HFFc6 (cell line): ENCODE data around the gene ERBB4. TPM values are rescaled to one million over a fixed set of nuclear protein-coding genes. Genes with fewer than 3 reads are reported as not detected.

Source experiments
- DNase-seq: peaks from one replicate; pipeline ENCODE4 v3.0.0-alpha.2; 2018
- H3K27ac Mint-ChIP-seq: 2 replicates; pipeline ENCODE4 v1.8.0; 2020; ENCODE audit warnings: mild to moderate bottlenecking, mixed read lengths
- H3K27me3 Mint-ChIP-seq: 2 replicates; pipeline ENCODE4 v1.8.0; 2021; ENCODE audit warnings: mild to moderate bottlenecking, moderate library complexity, mixed read lengths; ENCODE audit not compliant: insufficient read depth
- H3K36me3 Mint-ChIP-seq: 2 replicates; pipeline ENCODE4 v1.8.0; 2021; ENCODE audit warnings: low read depth, mixed read lengths
- H3K4me1 Mint-ChIP-seq: 2 replicates; pipeline ENCODE4 v1.8.0; 2020; ENCODE audit warnings: low read depth, mixed read lengths
- H3K4me3 Mint-ChIP-seq: 2 replicates; pipeline ENCODE4 v1.8.0; 2020; ENCODE audit warnings: mild to moderate bottlenecking, moderate library complexity, mixed read lengths
- H3K9me3 Mint-ChIP-seq: 2 replicates; pipeline ENCODE4 v1.8.0; 2020; ENCODE audit warnings: mild to moderate bottlenecking, mixed read lengths
- CTCF ChIP-seq: fragments of 200-600 bp; sonication (generic); IDR thresholded peaks from 2 replicates; pipeline ENCODE4 v1.5.0; 2021; ENCODE audit warnings: antibody characterized with exemption, mild to moderate bottlenecking
- total RNA-seq, 6 experiments: library from RNA; stranded (reverse); fragmentation: NEBNext Ultra II Directional; extraction: Animal tissue kit (Norgen Biotek cat#: 25700); gene quantifications; 2 replicates in 1 of 6; 3 replicates in 5 of 6; pipeline ENCODE4 v1.2.3, GENCODE V29; 2021

Gene ERBB4
- total RNA-seq, 6 experiments from 2014 or later, result not detected

GRCh38 chr2:211437396-211437795 lies 1101.2 kb downstream of the ERBB4 start:
- H3K9me3 Mint-ChIP-seq, result peaks cover 35% of the 10 kb centered on the region
- no peak for TF ChIP-seq CTCF
- H3K4me3 Mint-ChIP-seq, result no peak overlapping the region
- H3K4me1 Mint-ChIP-seq, result no peaks in the 10 kb centered on the region
- no peaks in the 10 kb centered on the region for H3K27me3 Mint-ChIP-seq
- H3K27ac Mint-ChIP-seq, result no peak overlapping the region
- 0 out of 2 replicates have a peak, but pooled peaks cover 5% of the 10 kb centered on the region for H3K36me3 Mint-ChIP-seq
- no peak for DNase-seq

- no peaks in the 10 kb centered on the region for H3K27me3 Mint-ChIP-seq
- 0 out of 2 replicates have a peak, but pooled peaks cover 5% of the 10 kb centered on the region for H3K36me3 Mint-ChIP-seq
- DNase-seq, result no peak
- H3K27ac Mint-ChIP-seq, result no peak overlapping the region
- no peak for TF ChIP-seq CTCF
- H3K4me1 Mint-ChIP-seq, result no peaks in the 10 kb centered on the region
- H3K9me3 Mint-ChIP-seq, result peaks cover 36% of the 10 kb centered on the region
- no peak overlapping the region for H3K4me3 Mint-ChIP-seq
Observed at GRCh38 chr2:211436182-211436581, 1102.4 kb downstream of the ERBB4 start.

GRCh38 chr2:211435331-211435730 lies 1103.3 kb downstream of the ERBB4 start:
- H3K36me3 Mint-ChIP-seq, result 0 out of 2 replicates have a peak, but pooled peaks cover 5% of the 10 kb centered on the region
- H3K27ac Mint-ChIP-seq, result no peak overlapping the region
- peaks cover 36% of the 10 kb centered on the region for H3K9me3 Mint-ChIP-seq
- no peaks in the 10 kb centered on the region for H3K4me1 Mint-ChIP-seq
- no peak for TF ChIP-seq CTCF
- no peaks in the 10 kb centered on the region for H3K27me3 Mint-ChIP-seq
- no peak overlapping the region for H3K4me3 Mint-ChIP-seq
- no peak for DNase-seq

- 0 out of 2 replicates have a peak, but pooled peaks cover 5% of the 10 kb centered on the region for H3K36me3 Mint-ChIP-seq
- no peak overlapping the region for H3K4me3 Mint-ChIP-seq
- no peak for DNase-seq
- H3K9me3 Mint-ChIP-seq, result peaks cover 36% of the 10 kb centered on the region
- no peak for TF ChIP-seq CTCF
- no peaks in the 10 kb centered on the region for H3K4me1 Mint-ChIP-seq
- H3K27ac Mint-ChIP-seq, result no peak overlapping the region
- no peaks in the 10 kb centered on the region for H3K27me3 Mint-ChIP-seq
Observed at GRCh38 chr2:211434773-211435172, 1103.8 kb downstream of the ERBB4 start.

- no peaks in the 10 kb centered on the region for H3K27me3 Mint-ChIP-seq
- H3K4me1 Mint-ChIP-seq, result no peaks in the 10 kb centered on the region
- H3K27ac Mint-ChIP-seq, result no peak overlapping the region
- no peak overlapping the region for H3K4me3 Mint-ChIP-seq
- peaks cover 22% of the 10 kb centered on the region for H3K9me3 Mint-ChIP-seq
- no peak for DNase-seq
- 0 out of 2 replicates have a peak, but pooled peaks cover 5% of the 10 kb centered on the region for H3K36me3 Mint-ChIP-seq
- TF ChIP-seq CTCF, result no peak
Observed at GRCh38 chr2:211429256-211429920, 1109.2 kb downstream of the ERBB4 start.
